GM19328 (cell line): ENCODE measurements around the gene TNS3.

Experiments used
- ATAC-seq: cut with Tn5 transposase; IDR thresholded peaks from one replicate; pipeline ENCODE4 v1.9.1; 2021; ENCODE audit warnings: mild to moderate bottlenecking, moderate library complexity; ENCODE audit not compliant: unreplicated experiment

The TNS3 gene

GRCh38 chr7:47322731-47323130 is 259.2 kb downstream of the TNS3 start:
- ATAC-seq = no peak

- ATAC-seq = no peak
Measured at GRCh38 chr7:47320296-47320695, 261.6 kb downstream of the TNS3 start.

- ATAC-seq = peak; percentile 67
Measured at GRCh38 chr7:47318395-47319182, 263.3 kb downstream of the TNS3 start.

GRCh38 chr7:47317487-47317886 is 264.4 kb downstream of the TNS3 start:
- no peak for ATAC-seq

GRCh38 chr7:47314728-47315607 is 266.9 kb downstream of the TNS3 start:
- ATAC-seq = no peak

- no peak for ATAC-seq
Measured at GRCh38 chr7:47314248-47314647, 267.7 kb downstream of the TNS3 start.

GRCh38 chr7:47313564-47313963 is 268.3 kb downstream of the TNS3 start:
- ATAC-seq = no peak

- ATAC-seq = no peak
Measured at GRCh38 chr7:47311891-47312290, 270.0 kb downstream of the TNS3 start.

GRCh38 chr7:47310020-47310419 is 271.9 kb downstream of the TNS3 start:
- no peak for ATAC-seq

- no peak for ATAC-seq
Measured at GRCh38 chr7:47308808-47309207, 273.1 kb downstream of the TNS3 start.

- ATAC-seq = no peak
Measured at GRCh38 chr7:47307311-47307710, 274.6 kb downstream of the TNS3 start.

GRCh38 chr7:47304727-47305719 is 276.9 kb downstream of the TNS3 start:
- no peak for ATAC-seq

- no peak for ATAC-seq
Measured at GRCh38 chr7:47303695-47304453, 278.0 kb downstream of the TNS3 start.

GRCh38 chr7:47303014-47303694 is 278.8 kb downstream of the TNS3 start:
- ATAC-seq = no peak

- ATAC-seq = no peak
Measured at GRCh38 chr7:47302560-47302959, 279.4 kb downstream of the TNS3 start.

GRCh38 chr7:47301657-47302295 is 280.1 kb downstream of the TNS3 start:
- ATAC-seq = no peak

GRCh38 chr7:47301105-47301477 is 280.8 kb downstream of the TNS3 start:
- no peak for ATAC-seq

GRCh38 chr7:47300472-47301104 is 281.3 kb downstream of the TNS3 start:
- ATAC-seq = no peak

GRCh38 chr7:47299496-47299895 is 282.4 kb downstream of the TNS3 start:
- no peak for ATAC-seq
